ENCODE results near the gene ASB2.

ASB2 gene

DNA sequence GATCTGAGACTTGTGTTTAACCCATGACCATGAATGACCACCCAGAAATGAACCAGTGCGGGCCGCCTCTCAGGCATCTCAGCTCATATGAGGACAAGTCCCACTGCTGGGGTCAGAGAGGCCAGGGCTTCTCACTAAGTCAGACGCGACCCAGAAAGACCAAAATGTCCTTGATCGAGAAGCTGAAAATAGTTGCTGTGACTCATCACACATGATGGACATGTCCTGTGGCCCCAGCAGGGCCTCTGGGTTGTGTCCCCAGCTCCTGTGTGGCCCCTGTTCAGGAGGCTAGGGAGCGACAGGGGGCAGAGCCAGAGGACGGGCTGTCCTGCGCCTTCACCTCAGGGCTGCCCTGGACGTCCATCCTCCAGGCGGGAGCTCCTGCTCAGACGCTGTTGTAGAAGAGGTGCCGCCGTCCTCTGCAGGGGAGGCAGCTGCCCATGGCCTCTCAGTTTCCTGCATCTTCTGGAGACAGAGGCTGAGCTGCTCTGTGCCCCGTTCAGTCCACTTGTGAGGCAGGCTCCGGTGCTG, 78.2 kb downstream of the ASB2 start:
- DNase-seq: no peak

DNA sequence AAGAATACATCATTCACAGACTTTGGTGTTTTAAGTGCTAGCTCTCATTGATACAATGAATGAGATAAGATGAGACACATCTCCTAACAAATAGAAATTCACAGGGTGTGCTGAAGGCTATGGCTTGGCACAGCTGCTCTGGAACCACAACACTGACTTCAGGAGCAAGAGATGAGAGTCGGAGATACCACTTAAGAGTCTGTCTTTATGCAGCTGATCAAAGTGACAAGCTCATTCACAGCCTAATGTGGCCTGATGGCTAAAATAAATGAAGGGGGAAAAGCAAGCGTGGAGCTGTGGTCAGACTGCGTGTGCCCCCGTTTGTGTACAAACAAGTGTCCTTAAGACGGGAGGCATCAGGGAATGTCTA, 78.9 kb downstream of the ASB2 start:
- no peak for DNase-seq

DNA sequence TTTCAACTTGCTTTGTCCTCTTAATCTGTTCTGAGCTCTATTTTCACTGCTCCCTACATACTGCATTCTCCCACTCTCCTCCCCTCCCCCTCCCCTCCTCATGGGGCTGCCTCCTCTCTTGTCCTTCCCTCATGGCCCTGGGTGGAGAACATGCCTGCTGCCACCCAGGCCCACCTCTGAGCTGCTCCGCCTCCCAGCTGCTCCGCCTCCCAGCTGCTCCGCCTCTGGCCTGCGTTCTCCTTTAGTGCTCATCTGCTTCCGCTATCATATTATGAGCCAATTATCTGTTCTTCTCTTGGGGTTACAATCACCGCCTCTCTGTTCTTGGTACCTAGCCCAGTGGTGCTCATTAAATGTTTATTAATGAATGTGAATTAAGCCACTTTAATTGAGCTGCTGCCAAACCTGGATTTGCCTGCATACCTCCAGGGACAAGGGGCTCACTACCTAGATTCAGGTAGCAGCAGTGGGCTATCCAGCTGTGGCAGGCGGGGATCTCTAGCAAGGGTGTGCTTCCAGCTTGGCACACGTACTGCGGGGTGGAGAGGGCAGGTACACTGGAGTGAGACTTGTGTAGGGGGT, 81.3 kb downstream of the ASB2 start:
- no peak for DNase-seq

DNA sequence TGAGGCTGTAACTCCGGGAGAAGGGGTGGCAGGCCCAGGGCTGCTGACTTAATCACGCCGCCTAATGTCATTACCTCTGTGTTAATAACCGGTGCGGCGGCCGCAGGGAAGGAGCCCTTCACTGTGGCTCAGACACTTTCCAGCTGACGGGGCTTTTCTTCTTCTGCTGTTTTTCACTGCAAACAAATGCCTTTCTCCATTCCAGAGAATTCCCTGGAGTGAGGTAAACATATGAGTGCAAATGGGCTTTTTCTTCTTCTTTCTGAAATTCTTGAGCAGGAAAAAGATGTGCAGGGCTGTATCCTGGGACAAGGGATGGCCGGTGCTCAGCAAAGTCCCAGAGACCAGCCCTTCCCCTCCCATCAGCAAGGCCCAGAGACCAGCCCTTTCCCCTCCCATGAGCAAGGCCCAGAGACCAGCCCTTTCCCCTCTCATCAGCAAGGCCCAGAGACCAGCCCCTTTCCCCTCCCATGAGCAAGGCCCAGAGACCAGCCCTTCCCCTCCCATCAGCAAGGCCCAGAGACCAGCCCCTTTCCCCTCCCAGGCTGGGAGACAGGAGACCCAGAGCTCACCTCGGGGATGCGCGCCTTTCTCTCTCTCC, 82.6 kb downstream of the ASB2 start:
- DNase-seq: no peak

DNA sequence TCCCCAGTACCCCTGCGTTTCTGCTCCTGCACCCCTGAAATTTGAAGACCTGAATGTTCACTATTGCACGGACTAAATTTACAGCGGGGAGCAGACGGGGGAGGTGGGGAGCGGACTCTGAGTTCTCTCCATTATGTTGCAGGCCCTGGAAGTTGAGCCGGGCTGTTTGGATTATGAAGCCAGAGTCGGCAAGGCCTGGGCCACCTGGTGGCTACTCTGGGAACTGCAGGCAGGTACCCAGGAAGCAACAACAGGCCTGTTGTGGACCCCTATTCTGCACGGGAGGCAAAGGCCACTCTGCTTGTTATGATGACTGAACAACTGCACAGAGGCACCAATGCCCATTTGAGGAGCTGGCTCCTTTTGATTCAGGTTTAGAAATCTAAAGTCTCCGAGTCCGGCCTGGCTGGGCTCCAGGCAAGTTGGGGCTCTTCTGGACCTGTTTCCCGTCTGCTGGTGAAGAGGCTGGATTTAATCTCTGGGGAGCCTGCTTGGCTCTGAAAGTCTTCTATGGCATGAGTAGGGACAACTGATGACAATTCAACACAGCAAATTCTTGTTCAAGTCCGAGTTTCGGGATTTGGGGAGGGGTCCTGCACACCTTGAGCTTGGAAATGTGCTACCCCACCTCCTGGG, 83.3 kb downstream of the ASB2 start:
- peak; percentile 14 for DNase-seq

DNA sequence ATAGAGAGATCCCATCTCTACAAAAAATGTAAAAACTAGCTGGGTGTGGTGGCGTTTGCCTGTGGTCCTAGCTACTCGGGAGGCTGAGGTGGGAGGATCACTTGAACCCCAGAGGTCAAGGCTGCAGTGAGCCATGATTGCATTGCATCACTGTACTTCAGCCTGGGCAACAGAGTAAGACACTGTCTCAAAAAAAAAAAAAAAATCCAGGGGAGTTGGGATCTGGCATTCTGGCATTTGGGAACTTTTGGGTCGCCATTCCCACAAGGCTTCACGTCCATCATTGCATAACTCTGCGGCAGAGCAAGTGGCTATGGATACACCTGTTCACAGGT, 83.9 kb downstream of the ASB2 start:
- no peak for DNase-seq

DNA sequence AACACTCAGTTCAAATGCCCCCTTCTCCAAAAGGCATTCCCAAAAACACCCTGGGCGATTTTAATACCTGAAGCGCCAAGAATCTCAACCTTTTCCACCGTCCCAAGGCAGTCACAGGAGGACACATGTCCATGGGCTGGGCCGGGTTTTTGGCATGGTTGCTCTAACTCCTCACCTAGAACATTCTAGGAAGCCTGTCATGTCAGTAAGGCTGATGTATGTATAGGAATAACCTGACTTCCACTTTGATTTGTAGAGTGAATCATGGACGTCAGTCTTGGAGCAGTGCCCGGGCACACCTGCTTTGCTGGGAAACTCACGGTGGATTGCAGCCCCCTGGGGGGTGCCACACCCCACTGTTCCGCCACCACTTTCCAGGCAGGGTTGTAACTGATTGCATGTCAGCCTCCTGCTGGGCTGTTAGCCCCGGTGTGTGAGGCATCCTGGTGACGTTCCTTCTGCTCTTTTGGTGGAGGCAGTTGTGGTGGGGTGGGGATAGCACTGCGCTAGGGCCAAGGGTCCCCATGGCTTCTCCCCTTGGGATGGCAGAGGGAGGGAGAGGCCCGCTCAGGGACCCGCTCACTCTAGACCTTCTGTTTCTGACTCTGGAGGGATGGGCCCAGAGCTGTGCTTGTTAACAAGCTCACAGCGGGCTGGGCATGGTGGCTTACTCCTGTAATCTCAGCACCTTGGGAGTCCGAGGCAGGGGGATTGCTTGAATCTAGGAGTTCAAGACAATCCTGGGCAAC, 84.4 kb downstream of the ASB2 start:
- DNase-seq: no peak

DNA sequence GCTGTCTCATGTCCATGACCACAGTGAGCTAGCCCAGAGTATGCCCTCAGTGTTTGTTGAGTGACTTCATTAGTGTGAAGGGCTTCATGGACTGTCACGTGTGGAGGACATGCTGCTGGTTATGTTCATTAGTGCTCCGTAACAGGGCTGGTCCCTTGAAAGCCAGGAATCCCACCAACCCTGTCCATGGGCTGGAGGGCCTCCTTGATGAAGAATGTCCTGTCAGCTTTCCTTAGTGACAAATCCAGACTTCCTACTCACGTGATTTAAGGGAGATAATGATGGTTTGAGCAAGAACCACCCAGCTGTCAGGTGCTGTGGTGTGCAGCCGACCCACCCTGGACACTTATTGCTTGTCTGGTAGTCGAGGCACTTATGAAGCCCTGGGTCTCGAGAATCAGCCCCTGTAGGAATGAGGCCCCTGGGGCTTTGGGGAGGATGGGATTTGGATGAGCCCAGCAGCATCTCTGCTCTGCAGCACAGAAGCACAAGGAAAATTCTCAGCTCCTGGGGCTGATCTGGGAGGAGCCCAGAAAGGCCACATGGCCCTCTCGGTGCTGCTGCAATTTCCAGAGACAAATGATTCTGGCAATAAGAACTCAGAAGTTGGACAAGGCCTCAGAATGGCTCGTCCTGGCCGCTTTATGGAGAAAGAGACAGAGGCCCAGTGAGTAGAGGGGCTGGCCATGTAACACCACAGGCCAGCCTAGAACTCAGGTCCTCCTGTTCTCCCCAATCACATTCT, 86.5 kb downstream of the ASB2 start:
- DNase-seq: no peak

DNA sequence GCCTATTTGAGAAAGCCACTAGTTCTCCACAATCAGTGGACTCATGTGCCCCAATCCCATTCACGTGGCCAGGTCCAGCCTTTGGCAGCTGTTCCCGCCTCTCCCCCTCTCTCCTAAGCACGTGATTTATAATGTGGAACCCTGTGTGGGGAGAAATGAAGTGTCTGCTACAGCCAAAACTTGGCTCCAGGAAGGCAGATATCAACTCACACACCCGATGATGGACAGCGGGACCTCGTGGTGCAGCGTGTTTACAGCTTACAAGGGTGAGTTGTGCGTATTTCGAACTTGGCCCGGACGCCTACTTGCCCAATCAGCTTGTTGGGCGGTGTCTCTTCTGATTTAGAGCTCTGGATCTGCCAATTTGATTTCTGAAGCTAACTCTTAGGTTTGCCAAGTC, 87.4 kb downstream of the ASB2 start:
- no peak for DNase-seq

DNA sequence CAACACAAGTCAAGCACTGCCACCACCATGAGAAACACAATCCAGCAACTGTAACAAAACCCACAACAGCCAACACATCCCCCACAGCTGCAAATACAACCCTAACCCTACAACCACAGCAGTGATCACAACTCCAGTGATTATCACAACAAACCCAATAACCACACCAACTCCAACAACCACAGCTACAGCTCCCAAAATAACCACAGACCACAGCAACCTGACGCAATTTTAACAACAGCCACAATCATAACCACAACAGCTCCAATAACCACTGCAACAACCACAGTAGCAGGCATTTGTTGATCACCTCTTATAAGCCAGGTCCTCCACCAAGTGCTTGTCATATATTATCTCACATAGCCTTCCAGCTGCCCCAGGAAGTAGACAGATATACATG, 91.4 kb downstream of the ASB2 start:
- no peak for DNase-seq

Measured in GDM1 (cell line).